ACC112 (cell line): Measurements from ENCODE around the gene FBP2.

Experiments
- H2AFZ ChIP-seq: fragments of 200-600 bp; sonication (generic); one replicate; pipeline ENCODE4 v1.6.0; 2017; ENCODE audit warnings: antibody characterized with exemption, low read length; ENCODE audit not compliant: unreplicated experiment
- H3K27ac ChIP-seq: fragments of 200-600 bp; sonication (generic); 2 replicates; pipeline ENCODE4 v1.5.1; 2014; ENCODE audit warnings: low read depth, mild to moderate bottlenecking, antibody characterized with exemption, low read length, moderate library complexity
- H3K27me3 ChIP-seq: fragments of 200-600 bp; sonication (generic); 2 replicates; pipeline ENCODE4 v1.6.1; 2014; ENCODE audit warnings: mild to moderate bottlenecking, antibody characterized with exemption, low read length, moderate library complexity, mixed read lengths; ENCODE audit not compliant: insufficient read depth
- H3K36me3 ChIP-seq: fragments of 200-600 bp; sonication (generic); 2 replicates; pipeline ENCODE4 v1.6.1; 2016; ENCODE audit warnings: mild to moderate bottlenecking, antibody characterized with exemption, low read length, moderate library complexity, mixed read lengths; ENCODE audit not compliant: insufficient read depth
- H3K4me1 ChIP-seq: fragments of 200-600 bp; sonication (generic); one replicate; pipeline ENCODE4 v1.6.1; 2016; ENCODE audit warnings: low read length, mixed read lengths; ENCODE audit not compliant: insufficient read depth, unreplicated experiment, control insufficient read depth
- H3K4me3 ChIP-seq: fragments of 200-600 bp; sonication (generic); 2 replicates; pipeline ENCODE4 v1.5.1; 2014; ENCODE audit warnings: mild to moderate bottlenecking, low read depth, low read length
- H3K79me2 ChIP-seq: fragments of 200-600 bp; sonication (generic); one replicate; pipeline ENCODE4 v1.6.0; 2016; ENCODE audit warnings: low read length; ENCODE audit not compliant: control insufficient read depth, unreplicated experiment, insufficient read depth

FBP2 gene

DNA sequence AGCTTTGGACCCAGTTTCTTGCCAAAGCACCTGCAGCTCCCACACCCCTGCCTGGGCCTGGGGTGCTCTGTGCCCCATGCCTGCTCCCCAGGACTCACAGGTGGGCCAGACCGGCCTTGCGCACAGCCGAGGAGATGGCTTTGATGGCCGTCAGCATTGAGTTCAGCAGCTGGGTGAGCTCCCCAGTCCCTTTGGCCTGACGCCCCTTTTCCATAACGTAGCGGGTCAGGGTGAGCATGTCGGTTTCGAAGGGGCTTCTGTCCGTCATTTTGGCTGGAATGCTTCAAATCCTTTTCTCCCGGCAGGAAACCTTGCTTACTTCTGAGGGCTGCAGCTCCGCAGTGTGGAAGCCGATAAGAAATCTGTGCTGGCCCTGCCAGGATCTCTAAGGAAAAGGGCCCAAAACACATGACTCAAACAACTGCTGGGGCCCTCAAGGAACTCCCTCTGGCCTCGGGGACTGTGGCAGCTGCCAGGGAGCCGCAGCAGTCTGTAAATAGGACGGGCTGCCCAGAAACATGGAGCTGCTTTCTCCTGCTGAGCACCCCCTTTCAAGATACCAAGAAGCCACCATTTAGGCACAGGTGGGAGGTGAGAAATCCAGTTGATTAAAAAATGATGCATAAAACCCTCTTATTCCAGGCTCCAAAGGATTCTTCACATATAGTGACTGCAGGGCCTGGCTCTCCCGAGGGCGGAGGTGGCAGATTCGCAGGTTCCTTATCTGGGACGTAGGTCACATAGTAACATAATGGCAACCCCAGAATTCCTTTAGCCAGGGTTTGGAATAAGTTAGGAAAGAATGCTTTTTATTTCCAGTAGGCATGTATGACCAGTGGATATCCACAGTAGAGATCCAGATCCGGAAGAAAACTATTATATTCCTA lies at the start of gene FBP2:
TSS of gene FBP2 (minus strand) at position 366 of the 887 bp plus-strand sequence. CDS start at position 268, 98 bp downstream.
- no peak within 1 kb of the TSS for H2AFZ ChIP-seq

DNA sequence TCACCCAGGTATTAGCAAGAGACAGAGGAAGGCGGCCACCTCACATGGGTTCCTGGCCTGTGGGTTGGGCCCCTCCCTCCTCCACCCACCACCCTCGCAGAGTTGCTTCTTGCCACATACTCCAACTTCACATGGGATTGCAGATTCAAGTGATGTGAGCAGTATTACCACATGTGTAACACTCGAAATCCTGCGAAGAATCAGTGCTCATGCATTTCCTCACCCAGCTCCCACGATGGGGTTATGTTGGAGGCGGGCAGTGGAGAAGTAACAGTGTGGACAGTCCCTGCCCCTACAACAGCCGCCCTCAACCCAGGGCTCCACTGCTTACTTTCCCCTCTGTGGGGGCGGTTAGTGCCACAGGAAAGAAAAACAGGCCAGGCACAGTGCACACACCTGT lies 49.6 kb upstream of the FBP2 start:
- peaks cover 18% of the 10 kb centered on the region for H3K27me3 ChIP-seq
- no peak overlapping the region for H2AFZ ChIP-seq
- no peaks in the 10 kb centered on the region for H3K79me2 ChIP-seq
- no peak overlapping the region for H3K27ac ChIP-seq
- H3K4me3 ChIP-seq, result no peak overlapping the region
- H3K4me1 ChIP-seq, result no peaks in the 10 kb centered on the region
- H3K36me3 ChIP-seq, result no peaks in the 10 kb centered on the region

More for the DNA sequence above, at the start of gene FBP2:
- H3K4me3 ChIP-seq, result no peak within 1 kb of the TSS
- no peaks in the 10 kb centered on the region for H3K36me3 ChIP-seq
- no peaks in the 10 kb centered on the region for H3K4me1 ChIP-seq
- peaks cover 38% of the 10 kb centered on the region for H3K27me3 ChIP-seq
- no peak within 1 kb of the TSS for H3K27ac ChIP-seq
- H3K79me2 ChIP-seq, result no peaks in the 10 kb centered on the region

DNA sequence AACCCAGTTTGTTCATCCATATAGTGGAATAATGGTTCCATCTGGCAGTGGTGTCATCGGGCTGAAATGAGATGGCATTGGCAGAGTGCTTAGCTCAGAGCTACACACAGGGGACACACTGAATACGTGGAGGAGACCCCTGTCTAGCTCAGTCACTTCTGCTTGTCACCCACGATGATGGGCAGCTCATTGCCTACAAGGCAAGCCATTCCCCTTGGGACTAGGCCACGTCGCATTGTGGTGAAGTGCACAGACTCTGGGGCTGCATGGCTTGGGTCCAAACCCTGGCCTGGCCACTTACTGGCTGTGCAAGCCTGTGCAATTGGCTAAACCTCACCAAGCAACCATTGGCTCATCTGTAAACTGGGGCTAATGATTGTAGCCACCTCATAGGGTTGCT lies 48.9 kb upstream of the FBP2 start:
- H2AFZ ChIP-seq, result no peak overlapping the region
- no peaks in the 10 kb centered on the region for H3K36me3 ChIP-seq
- no peaks in the 10 kb centered on the region for H3K79me2 ChIP-seq
- H3K27ac ChIP-seq, result no peak overlapping the region
- H3K27me3 ChIP-seq, result peaks cover 21% of the 10 kb centered on the region
- H3K4me1 ChIP-seq, result no peaks in the 10 kb centered on the region
- H3K4me3 ChIP-seq, result no peak overlapping the region

DNA sequence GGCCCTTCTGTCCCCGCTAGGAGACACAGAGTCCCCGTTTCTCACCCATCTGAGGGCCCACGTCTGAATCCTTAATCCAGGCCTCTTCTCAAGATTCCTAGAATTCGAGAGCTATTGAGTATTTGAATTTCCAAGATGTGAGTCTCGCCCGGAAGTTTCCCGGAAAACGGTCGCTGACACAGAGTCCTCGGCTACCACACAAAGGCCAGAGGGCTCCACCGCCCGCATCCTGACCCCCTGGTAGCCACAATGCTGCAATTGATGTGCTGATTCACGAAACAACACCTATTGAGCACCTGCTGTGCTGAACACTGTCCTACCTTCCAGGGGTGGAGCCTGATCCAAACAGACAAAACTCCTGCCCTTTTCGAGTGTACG lies 46.4 kb upstream of the FBP2 start:
- Histone ChIP-seq H3K4me1 (no peaks in the 10 kb centered on the region), H3K27me3 (peaks cover 31% of the 10 kb centered on the region), H3K79me2 (no peaks in the 10 kb centered on the region), H2AFZ (peak overlapping the region; percentile 92), H3K36me3 (no peaks in the 10 kb centered on the region), H3K4me3 (peak overlapping the region; percentile 76), H3K27ac (no peak overlapping the region)

DNA sequence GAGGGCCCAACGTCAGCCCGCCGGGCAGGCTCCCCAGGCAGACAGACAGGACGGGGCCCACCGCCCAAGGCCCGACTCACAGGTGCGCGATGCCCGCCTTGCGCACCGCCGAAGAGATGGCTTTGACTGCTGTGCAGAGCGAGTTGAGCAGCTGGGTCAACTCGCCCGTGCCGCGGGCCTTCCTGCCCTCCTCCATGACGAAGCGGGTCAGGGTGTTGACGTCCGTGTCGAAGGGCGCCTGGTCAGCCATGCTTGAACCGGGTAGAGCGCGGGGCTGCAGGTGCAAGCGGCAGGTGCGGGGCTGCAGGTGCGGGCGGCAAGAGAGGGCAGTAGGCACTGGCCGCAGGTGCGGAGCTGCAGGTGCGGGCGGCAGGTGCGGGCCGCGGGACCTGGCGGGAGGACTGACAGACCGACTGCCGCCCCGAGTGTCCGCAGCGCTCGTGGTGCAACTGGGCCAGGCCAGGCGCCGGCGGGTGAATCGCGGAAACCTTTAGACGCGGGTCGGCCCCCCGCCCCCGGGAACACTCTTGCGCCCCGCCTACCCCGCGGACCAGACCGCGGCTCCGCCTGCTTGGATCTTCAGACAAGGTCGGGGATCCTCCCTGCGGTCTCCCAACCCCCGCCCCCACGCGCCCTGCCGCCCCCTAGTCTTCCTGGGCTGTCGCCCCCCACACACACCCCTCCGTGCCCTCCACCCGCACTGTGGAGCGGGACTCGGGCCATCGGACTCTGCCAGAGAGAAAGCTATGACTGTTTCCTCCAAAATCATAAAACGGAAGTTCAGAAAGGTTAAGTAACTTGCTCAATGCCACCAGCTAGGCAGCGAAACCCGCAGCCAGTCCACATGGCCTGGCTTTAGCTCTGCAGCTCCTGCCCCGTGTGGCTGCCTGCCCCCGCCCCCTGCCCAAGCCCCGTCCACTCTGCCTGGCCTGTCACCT lies 45.7 kb upstream of the FBP2 start, which contains the start of gene FBP1:
TSS of gene FBP1 (minus strand) at position 458 of the 938 bp plus-strand sequence. CDS start at position 250, 208 bp downstream.
- peaks cover 31% of the 10 kb centered on the region for H3K27me3 ChIP-seq
- H3K79me2 ChIP-seq, result no peaks in the 10 kb centered on the region
- peak within 1 kb of the TSS; percentile 76 for H3K4me3 ChIP-seq
- H3K27ac ChIP-seq, result no peak within 1 kb of the TSS
- H3K4me1 ChIP-seq, result no peaks in the 10 kb centered on the region
- H3K36me3 ChIP-seq, result no peaks in the 10 kb centered on the region
- peak within 1 kb of the TSS; percentile 92 for H2AFZ ChIP-seq

DNA sequence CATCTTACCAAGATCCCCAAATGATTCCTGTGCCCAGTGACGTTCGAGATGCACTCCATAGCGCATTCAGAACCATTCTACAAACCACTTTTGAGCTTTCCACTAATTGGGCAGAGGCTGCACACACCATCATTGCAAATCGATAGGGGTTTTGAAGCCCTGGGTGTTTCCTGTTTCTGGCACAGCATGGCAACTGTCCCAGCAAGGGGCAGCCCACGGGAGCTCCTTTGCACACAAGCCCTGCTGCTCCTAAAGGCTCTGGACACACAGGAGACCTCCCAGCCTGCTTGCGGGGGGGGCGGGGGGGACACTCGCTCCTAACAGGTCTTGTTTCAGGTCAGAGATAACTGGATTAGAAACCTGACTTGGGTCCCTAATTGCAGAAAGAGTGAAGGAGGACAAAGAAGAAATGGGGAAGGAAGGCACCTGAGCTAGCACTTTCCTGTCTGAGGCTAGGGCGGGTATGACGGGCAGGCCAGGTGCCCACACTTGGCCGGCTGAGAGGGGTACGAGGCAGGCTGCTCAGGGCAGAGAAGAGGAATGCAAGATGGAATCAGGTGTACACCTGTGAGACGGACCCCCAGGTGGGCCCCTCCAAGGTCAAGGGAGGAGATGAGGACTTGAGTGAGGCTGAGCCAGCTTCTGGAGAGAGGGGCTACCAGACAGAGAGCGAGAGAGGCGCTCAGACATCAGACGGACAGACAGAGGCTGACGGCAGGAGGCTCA lies 44.9 kb upstream of the FBP2 start:
- peaks cover 31% of the 10 kb centered on the region for H3K27me3 ChIP-seq
- H2AFZ ChIP-seq, result no peak overlapping the region
- H3K27ac ChIP-seq, result no peak overlapping the region
- H3K36me3 ChIP-seq, result no peaks in the 10 kb centered on the region
- peak overlapping the region; percentile 76; the same call in 1 of the 2 replicates for H3K4me3 ChIP-seq
- no peaks in the 10 kb centered on the region for H3K79me2 ChIP-seq
- no peaks in the 10 kb centered on the region for H3K4me1 ChIP-seq

DNA sequence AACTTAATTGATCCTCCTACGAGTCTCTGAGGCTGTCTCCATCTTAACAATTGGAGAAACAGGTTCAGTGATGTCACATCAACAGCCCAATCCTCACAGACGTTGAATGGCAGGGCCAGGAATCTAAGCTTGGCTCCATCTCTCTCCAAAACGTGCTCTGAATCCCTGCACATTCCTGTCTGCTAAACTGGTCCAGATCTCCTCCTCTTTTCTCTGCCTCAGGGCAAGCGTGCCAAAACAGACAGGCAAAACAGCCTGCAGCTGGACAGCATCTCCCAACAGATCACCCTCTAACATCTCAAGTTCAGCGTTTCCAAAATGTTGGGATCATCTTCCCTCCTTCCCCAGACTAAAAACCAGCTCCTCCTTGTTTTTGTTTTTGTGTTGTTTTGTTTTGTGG lies 39.1 kb upstream of the FBP2 start:
- H3K79me2 ChIP-seq, result no peaks in the 10 kb centered on the region
- H3K27ac ChIP-seq, result no peak overlapping the region
- peaks cover 30% of the 10 kb centered on the region for H3K27me3 ChIP-seq
- H3K4me1 ChIP-seq, result no peaks in the 10 kb centered on the region
- no peak overlapping the region for H3K4me3 ChIP-seq
- H3K36me3 ChIP-seq, result no peaks in the 10 kb centered on the region
- H2AFZ ChIP-seq, result no peak overlapping the region

DNA sequence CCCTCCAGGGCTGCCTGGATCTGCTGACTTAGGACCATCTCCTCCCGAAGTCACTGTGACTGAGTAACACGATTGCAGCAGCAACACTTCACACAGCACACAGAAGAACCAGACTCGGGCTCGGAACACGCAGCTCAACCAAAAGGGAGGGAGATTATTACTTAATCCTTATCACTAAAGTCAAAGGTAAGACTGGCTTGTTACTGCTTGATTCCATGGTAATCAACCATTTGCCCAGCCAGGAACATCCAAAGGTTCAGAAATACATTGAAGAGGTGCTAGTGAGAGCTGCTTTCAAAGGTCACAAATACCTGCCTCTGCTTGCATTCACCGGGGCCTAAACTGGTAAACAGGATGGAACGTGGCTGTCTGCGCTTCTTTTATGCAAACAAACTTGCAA lies 38.0 kb upstream of the FBP2 start:
- H3K27ac ChIP-seq, result no peak overlapping the region
- no peaks in the 10 kb centered on the region for H3K79me2 ChIP-seq

DNA sequence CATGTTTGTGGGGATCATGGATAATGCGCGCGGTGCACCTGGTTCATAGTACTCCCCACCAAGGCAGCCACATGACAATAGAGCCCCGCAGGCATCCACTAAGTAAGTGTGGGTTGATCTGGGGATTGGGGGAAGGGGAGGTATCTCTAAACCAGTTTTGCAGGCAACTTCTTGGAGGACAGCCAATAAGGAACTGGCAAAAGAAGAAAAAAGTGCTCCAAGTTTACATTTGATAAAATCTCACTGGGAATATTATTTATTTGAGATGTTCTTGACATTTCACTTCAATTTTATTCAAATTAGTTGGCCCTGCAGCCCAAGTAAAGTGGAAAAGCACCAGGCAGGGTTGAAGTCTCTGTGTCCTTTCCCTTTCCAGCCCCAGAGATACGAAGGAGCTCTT lies 37.2 kb upstream of the FBP2 start:
- Histone ChIP-seq H3K27me3 (peaks cover 26% of the 10 kb centered on the region), H2AFZ (no peak overlapping the region), H3K4me3 (no peak overlapping the region), H3K4me1 (no peaks in the 10 kb centered on the region), H3K36me3 (no peaks in the 10 kb centered on the region), H3K79me2 (no peaks in the 10 kb centered on the region), H3K27ac (no peak overlapping the region)

More for the DNA sequence above, 38.0 kb upstream of the FBP2 start:
- H3K4me1 ChIP-seq, result no peaks in the 10 kb centered on the region
- peaks cover 26% of the 10 kb centered on the region for H3K27me3 ChIP-seq
- H3K36me3 ChIP-seq, result no peaks in the 10 kb centered on the region
- H2AFZ ChIP-seq, result no peak overlapping the region
- H3K4me3 ChIP-seq, result no peak overlapping the region

DNA sequence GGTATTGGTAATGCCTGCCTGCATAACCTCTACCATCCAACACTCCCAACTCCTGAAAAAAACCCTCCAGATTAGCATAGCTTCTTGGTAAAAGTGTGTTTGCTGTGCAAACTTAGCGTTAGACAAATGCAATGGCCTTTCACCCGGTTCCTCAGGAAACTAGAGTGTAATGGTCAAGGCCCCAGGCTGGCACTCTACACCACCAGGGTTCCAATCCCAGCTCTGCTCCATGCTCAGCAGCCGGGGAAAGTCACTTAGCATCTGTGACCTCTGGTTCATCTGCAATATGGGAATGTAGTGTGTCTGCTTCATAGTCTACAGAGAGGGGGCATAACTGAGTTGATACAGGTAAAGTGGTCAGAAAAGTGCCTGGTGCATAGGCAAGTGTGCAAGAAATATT lies 36.7 kb upstream of the FBP2 start:
- Histone ChIP-seq H3K79me2 (no peaks in the 10 kb centered on the region), H3K27ac (no peak overlapping the region), H2AFZ (no peak overlapping the region), H3K36me3 (no peaks in the 10 kb centered on the region), H3K4me1 (no peaks in the 10 kb centered on the region), H3K27me3 (peaks cover 23% of the 10 kb centered on the region), H3K4me3 (no peak overlapping the region)
